GM21786 (cell line): ENCODE results near the gene CDC45.

Source experiments
- ATAC-seq: cut with Tn5 transposase; IDR thresholded peaks from one replicate; pipeline ENCODE4 v1.9.1; 2021; ENCODE audit not compliant: unreplicated experiment

CDC45 gene

GRCh38 chr22:19466848-19467752, 12.6 kb upstream of the CDC45 start:
- no peak for ATAC-seq

GRCh38 chr22:19467912-19468311, 11.8 kb upstream of the CDC45 start:
- ATAC-seq: no peak

DNA sequence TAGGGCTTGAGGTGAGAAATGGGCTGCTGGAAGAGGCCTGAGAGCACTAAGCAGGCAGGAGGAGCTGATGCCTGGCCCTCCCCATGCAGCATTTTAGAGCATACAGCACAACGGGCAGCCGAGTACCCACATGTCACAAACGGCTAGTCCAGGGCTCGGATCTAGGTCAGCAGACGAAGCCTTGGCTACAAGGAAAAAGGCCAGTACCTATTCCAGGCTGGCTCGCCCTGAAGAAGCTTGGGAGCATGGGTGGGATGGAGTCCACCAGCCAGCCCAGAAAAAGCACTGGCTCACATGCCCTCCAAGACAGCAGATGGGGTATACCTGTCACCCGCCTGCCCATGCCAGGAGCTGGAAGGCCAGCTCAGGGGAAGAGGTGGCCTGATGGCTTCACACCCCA, 10.3 kb upstream of the CDC45 start:
- ATAC-seq: no peak

DNA sequence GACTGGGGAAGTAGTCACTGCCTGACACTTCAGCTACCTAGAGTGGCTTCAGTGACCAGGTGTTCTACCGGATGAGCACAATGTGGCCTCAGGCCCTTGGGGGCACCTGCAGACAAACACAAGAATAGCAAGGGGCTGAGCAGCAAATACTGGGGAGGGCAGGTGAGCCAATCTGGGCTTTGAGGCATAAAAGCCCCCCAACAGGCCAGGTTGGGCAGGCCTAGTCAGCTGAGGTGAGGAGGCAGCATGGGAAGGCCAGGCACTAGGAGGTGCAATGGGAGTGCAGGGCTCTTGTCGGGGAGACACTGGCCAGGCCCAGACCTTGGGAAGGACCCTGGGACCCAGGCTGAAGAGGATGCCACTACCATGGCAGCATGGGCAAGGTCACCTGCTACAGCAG, 9.7 kb upstream of the CDC45 start:
- no peak for ATAC-seq

DNA sequence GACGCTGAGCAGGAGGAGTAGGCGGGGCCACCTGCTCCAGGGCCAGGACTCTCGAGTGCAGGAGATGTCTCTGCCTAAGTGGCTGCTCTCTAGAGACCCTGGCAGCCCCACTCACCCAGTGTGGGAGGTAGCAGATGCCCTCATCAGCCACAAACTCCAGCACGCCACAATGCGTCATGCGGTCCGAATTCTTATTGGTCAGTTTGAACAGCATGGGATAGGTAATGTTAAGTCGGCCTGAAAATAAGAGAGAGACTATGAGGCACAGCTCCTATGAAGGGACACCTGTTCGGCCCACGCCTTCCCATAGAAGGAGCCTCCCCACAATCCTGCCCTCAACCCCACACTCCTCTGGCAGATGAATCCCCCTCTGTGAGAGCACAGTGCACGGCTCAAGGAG, 8.1 kb upstream of the CDC45 start:
- no peak for ATAC-seq

DNA sequence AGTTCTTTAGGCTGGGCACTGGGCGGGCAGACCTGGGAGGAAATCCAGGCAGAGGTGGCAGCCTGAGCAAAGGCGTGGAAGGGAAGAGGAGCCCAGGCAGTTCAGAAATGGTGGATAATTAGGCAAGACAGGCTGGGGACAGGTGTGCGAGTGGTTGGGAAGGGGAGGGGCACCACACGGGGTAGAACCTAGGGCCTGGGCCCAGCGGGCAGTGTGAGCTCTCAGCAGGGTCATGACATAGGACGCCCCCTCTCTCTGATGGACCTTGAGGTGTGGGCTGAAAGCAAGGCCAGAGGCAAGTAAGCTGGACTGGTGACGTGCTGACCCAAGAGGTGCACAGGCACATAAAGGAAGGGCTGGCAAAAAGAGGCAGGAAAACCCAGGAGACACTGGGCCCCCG, 7.5 kb upstream of the CDC45 start:
- no peak for ATAC-seq

DNA sequence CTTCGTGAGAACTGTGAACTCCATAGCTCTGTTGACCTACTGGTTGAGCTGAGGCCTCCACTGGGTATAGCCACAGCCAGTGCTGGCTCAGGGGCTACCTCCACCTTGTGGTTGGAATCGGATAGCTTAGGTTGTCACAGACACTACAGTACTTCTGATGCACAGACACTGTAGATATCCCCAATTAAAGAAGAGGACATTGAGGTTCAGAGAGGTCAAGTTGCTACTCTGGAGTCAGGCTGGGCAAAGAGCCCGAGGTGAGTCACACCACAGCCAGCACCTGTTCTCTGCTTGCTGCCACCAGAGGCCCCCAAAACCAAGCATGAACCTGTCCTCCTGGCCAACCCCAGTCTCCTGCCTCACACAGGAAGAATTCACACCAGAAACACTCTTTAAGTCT, 6.1 kb upstream of the CDC45 start:
- ATAC-seq: no peak

- ATAC-seq: no peak
Measured at GRCh38 chr22:19476023-19476422, 3.7 kb upstream of the CDC45 start.

GRCh38 chr22:19477321-19478044, 2.2 kb upstream of the CDC45 start:
- ATAC-seq: no peak

DNA sequence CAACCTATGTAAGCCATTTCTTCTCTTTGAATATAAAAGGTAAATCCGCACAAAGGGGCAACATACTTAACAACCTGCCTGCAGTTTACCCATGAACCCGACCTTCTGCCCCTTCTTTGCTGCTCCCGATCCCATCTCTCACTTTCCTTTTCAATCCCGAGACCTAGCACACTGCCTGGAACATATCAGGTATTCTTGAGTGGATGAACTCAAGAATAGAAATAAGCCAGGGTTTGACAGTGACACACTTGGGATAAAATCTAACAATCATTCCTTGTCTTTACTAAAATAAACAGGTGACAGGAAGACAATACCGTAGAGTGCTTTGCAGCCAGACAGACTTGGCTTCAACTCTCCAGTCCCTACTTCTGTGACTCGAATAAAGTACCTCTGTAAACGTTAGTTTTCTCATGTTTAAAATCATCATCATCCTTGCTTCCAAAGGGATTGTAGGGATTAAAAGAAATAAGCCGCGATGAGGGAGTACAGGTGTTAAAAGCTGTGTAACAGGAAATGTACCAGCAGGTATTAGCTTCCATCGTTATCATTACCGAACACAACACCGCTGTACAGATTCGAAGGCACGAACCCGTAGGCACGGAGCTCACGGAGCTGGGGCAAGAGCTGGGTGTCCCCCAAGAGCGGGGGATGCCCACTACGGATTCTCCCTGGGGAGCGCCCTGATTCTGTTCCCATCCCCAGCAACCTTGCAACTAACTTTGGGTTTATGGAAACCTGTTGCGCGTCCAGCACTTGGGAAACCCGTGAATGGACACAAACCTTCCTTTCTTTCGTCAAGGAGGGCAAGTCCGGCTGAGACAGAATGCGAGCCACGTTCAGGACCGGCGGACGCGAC, 1.4 kb upstream of the CDC45 start:
- ATAC-seq: no peak

DNA sequence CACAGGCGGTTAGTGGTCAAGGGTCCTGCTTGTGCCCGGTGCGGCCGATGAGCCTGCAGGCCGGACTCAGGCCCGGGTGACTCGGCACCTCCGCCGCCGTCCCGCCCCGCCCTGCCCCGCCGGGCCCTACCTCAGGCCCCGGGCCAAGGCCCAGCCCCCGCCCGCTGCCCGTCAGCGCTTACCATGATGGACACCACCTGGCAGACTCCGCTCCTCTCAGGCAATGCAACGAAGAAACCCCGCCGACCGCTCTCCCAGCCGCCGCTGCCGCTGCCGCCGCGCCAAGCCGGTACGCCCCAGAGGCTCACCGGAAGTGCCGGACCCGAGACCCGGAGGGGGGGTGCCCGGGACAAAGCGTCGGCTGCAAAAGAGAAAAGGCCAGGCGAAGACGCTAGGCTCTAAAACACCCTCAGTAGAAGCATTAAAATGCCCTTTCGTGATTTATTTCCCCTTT, 792 bp upstream of the CDC45 start, which contains the start of gene UFD1:
TSS of gene UFD1 (minus strand) at position 293 of the 454 bp plus-strand sequence. CDS start at position 185, 108 bp downstream.
- peak; percentile 51 for ATAC-seq

DNA sequence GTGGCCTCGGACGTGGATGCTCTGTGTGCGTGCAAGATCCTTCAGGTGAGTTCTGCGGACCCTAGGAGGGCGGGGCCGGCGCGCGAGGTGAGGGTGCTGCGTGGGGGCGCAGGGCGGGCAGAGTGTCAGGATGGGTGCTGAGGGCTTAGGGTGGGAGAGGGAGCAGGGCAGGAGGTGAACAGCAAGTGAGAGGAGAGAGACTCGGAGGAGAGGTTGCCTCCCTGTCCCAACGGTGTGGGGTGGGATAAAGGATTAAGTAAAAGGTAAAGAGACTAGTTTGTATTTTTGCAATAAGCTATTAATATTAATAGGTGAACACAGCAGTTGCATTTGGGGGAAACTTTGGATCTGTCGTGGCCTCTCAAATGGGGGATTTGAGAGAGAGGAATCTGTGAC, 451 bp downstream of the CDC45 start:
- no peak for ATAC-seq

DNA sequence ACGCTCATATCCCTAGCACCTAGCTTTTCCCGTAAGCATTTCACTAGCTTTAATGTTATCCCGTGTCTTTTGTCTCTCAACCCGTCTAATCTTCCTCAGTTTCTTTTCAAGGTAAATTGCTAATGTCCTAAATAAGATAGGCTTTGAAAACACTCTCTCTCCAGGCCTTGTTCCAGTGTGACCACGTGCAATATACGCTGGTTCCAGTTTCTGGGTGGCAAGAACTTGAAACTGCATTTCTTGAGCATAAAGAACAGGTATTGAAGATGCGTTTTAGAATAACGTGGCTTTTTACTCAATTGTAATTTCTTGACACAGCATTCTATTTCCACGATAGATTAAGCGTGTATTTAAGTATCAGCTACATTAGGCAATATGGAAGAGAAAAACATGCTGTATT, 1.1 kb downstream of the CDC45 start:
- no peak for ATAC-seq

DNA sequence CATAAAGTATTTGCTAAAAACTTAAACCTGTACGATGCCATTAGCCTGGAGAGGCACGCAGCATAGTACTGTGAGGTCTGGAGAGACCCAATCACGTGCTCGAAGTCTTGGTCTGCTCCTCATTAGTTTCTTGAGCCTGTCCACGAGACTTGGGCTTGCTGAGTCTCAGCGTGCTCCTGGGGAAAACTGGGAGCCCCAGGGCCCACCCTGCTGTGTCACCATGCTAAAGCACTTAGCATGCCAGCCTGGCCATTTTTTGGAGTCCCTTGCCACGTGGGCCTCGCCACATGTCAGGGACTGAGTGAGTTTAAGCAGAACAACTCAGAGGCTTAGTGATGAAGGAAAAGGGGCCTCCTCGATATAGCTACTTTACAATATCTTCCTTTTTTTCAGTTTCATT, 2.6 kb downstream of the CDC45 start:
- no peak for ATAC-seq

DNA sequence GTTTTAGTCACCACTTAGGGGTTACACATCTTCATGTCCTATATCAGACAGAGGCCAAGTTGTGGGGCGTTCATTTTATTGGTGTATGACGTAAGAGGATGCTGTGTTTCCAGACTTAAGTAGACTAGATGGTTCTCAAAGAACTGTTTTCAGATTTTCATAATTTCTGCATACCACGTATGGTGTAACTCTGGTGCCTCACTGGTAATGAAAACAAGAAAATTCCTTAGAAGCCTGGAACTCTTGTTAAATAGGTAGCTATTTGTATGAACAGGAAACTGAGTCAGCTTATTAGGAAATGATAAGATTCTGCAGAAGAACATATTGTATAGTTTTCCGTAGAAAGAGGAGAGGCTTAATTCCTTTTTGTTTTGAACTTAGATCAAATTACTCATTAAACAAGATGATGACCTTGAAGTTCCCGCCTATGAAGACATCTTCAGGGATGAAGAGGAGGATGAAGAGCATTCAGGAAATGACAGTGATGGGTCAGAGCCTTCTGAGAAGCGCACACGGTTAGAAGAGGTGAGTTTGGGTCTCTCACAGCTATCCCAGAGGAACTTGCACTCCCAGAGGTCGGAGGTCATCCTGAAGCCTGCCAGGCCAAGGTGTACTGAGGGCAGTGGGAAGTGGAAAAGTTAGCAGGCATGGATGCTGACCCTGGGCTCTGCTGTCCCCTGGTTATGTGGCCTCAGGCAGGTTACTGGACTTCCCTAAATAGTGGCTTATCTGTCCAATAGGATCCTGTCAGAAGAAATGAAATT, 3.9 kb downstream of the CDC45 start:
- no peak for ATAC-seq

- ATAC-seq: no peak
Measured at GRCh38 chr22:19488285-19488684, 8.6 kb downstream of the CDC45 start.

- no peak for ATAC-seq
Measured at GRCh38 chr22:19488884-19489843, 9.4 kb downstream of the CDC45 start.

- no peak for ATAC-seq
Measured at GRCh38 chr22:19490628-19491230, 11.0 kb downstream of the CDC45 start.
